Small intestine (tissue), 7 donors: ENCODE data around the gene DQX1. TPM values are rescaled to one million over a fixed set of nuclear protein-coding genes. Genes with fewer than 3 reads are reported as not detected.
"Not testable (repeated sequence)": the region's sequence is repeated elsewhere in the genome, so short reads cannot be mapped to it uniquely, and the experiment has no call there.

Experiments used
- DNase-seq, 2 donors: peaks; one replicate each; pipeline versions ENCODE4 v3.0.0 to v3.0.0-alpha.2; 2013
- FAIRE-seq: peaks from 2 replicates; lab custom pipeline; 2012; peaks lifted over from hg19 to GRCh38; lab: Jason Lieb, UNC
- H3K27ac ChIP-seq, 3 donors: one replicate each; pipeline ENCODE4 v1.5.1; 2013; ENCODE audit warnings: low read length in 2 of 3, mild to moderate bottlenecking in 2 of 3, control low read depth in 1 of 3, inconsistent platforms in 1 of 3, low read depth in 1 of 3, moderate library complexity in 1 of 3
- H3K27me3 ChIP-seq, 3 donors: one replicate each; pipeline ENCODE4 v1.6.1; 2013; ENCODE audit warnings: low read length in 3 of 3, inconsistent platforms in 1 of 3; ENCODE audit not compliant: control insufficient read depth in 3 of 3, insufficient read depth in 3 of 3
- H3K36me3 ChIP-seq, 3 donors: one replicate each; pipeline ENCODE4 v1.6.1; 2013; ENCODE audit warnings: low read length in 3 of 3, inconsistent platforms in 1 of 3, low read depth in 1 of 3, mild to moderate bottlenecking in 1 of 3, moderate library complexity in 1 of 3; ENCODE audit not compliant: control insufficient read depth in 3 of 3, insufficient read depth in 2 of 3
- H3K4me1 ChIP-seq, 3 donors: one replicate each; pipeline ENCODE4 v1.6.1; 2013; ENCODE audit warnings: low read length in 2 of 3, inconsistent platforms in 1 of 3, low read depth in 1 of 3, mild to moderate bottlenecking in 1 of 3, moderate library complexity in 1 of 3; ENCODE audit not compliant: control insufficient read depth in 3 of 3, insufficient read depth in 2 of 3
- H3K4me3 ChIP-seq, 3 donors: one replicate each; pipeline ENCODE4 v1.5.1; 2013; ENCODE audit warnings: low read length in 3 of 3, control low read depth in 1 of 3, inconsistent platforms in 1 of 3, low read depth in 1 of 3, mild to moderate bottlenecking in 1 of 3, moderate library complexity in 1 of 3
- H3K9me3 ChIP-seq, 2 donors: one replicate each; pipeline ENCODE4 v1.6.1; 2013; ENCODE audit warnings: low read depth in 1 of 2, low read length in 1 of 2; ENCODE audit not compliant: control insufficient read depth in 2 of 2, insufficient read depth in 1 of 2
- whole genome bisulfite sequencing, 3 donors: extraction: QIAGEN DNeasy Blood & Tissue Kit; methylation state at CpG; one replicate each; pipeline ENCODE4 v1.1.7; 2013; 5-methylcytosine and 5-hydroxymethylcytosine counted together
- polyA plus RNA-seq, 4 donors: library from polyadenylated mRNA; stranded (reverse) in 3 of 4; unstranded in 1 of 4; fragments of 200-250 nt in 3 of 4; fragments of 120-200 nt in 1 of 4; gene quantifications; one replicate each; pipeline versions ENCODE4 v1.2.1 to v1.2.3, GENCODE V29; 2013
- donor health status: healthy with polysubstance abuse.
- donor health status: control.
- donor health status: control.
- donor health status: Bipolar disorder and iron deficiency.
- donor health status: healthy.

DQX1 gene
- polyA plus RNA-seq, 4 donors: 15.8 to 106 (median 39.6) TPM

DNA sequence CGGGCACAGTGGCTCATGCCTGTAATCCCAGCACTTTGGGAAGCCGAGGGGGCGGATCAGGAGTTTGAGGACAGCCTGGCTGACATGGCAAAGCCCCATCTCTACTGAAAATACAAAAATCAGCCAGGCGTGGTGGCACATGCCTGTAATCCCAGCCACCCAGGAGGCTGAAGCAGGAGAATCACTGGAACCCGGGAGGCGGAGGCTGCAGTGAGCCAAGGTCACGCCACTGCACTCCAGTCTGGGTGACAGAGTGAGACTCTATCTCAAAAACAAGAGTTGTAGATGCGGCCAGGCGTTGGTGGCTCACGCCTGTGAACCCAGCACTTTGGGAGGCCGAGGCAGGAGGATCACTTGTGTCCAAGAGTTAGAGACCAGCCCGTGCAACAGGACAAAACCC is 55.3 kb downstream of the DQX1 start:
- DNase-seq, H3K9me3 ChIP-seq, H3K4me3 ChIP-seq, H3K27ac ChIP-seq, H3K27me3 ChIP-seq, FAIRE-seq: not testable (repeated sequence)
- H3K4me1 ChIP-seq: peaks cover 0 to 11% (median 1%) of the 10 kb centered on the region in 3 donors
- WGBS, 3 donors: 89 to 92% (median 92%) methylated on average over 12 of the region's 12 CpGs
- peaks cover 0 to 22% (median 2%) of the 10 kb centered on the region in 3 donors for H3K36me3 ChIP-seq

Other genes with a start within 250 kb of the DQX1 start
- gene SLC4A5, start 182.8 kb downstream of the DQX1 start, polyA plus RNA-seq: 1 to 10 TPM in 1 of 4 donors, under 1 TPM in 2, not detected in 1; 0.43 to 2.0 (median 0.59) TPM
- gene DCTN1, start 145.9 kb downstream of the DQX1 start, polyA plus RNA-seq: 10 to 100 TPM; 72.7 to 92.8 (median 77.9) TPM
- gene C2orf81, start 104.6 kb downstream of the DQX1 start, polyA plus RNA-seq: 1 to 10 TPM in 2 of 4 donors, under 1 TPM in 2; 0.22 to 2.5 (median 1.1) TPM
- gene WDR54, start 104.5 kb downstream of the DQX1 start, polyA plus RNA-seq: 10 to 100 TPM in 1 of 4 donors, 1 to 10 TPM in 3; 1.6 to 11.2 (median 6.2) TPM
- 10 to 100 TPM; 51.1 to 94.1 (median 69.7) TPM for gene RTKN, start 84.3 kb downstream of the DQX1 start, polyA plus RNA-seq
- 10 to 100 TPM; 28.7 to 43.8 (median 35.8) TPM for gene INO80B, start 71.1 kb downstream of the DQX1 start, polyA plus RNA-seq
- 10 to 100 TPM; 55.1 to 82.7 (median 66.4) TPM for gene WBP1, start 67.8 kb downstream of the DQX1 start, polyA plus RNA-seq
- gene MOGS, start 60.8 kb downstream of the DQX1 start, polyA plus RNA-seq: 10 to 100 TPM; 38.4 to 66.1 (median 62.5) TPM
- 10 to 100 TPM; 46.7 to 75.1 (median 54.3) TPM for gene MRPL53, start 53.6 kb downstream of the DQX1 start, polyA plus RNA-seq
- 10 to 100 TPM in 2 of 4 donors, 1 to 10 TPM in 2; 4.1 to 21.0 (median 8.4) TPM for gene CCDC142, start 43.2 kb downstream of the DQX1 start, polyA plus RNA-seq
- 10 to 100 TPM; 20.1 to 51.0 (median 27.1) TPM for gene TTC31, start 43.1 kb downstream of the DQX1 start, polyA plus RNA-seq
- gene LBX2, start 26.6 kb downstream of the DQX1 start, polyA plus RNA-seq: 10 to 100 TPM in 1 of 4 donors, 1 to 10 TPM in 3; 2.3 to 37.5 (median 5.3) TPM
- 10 to 100 TPM; 13.2 to 23.5 (median 18.8) TPM for gene PCGF1, start 18.5 kb downstream of the DQX1 start, polyA plus RNA-seq
- gene TLX2, start 11.8 kb downstream of the DQX1 start, polyA plus RNA-seq: 1 to 10 TPM in 2 of 4 donors, not detected in 2; 1.5 to 5.4 TPM
- 100 to 1,000 TPM; 136 to 237 (median 190) TPM for gene AUP1, start 3.5 kb upstream of the DQX1 start, polyA plus RNA-seq
- 10 to 100 TPM; 20.4 to 42.3 (median 28.1) TPM for gene HTRA2, start 3.7 kb upstream of the DQX1 start, polyA plus RNA-seq
- 1 to 10 TPM in 2 of 4 donors, under 1 TPM in 2; 0.22 to 2.9 (median 1.3) TPM for gene LOXL3, start 27.7 kb upstream of the DQX1 start, polyA plus RNA-seq
- 10 to 100 TPM in 2 of 4 donors, 1 to 10 TPM in 2; 5.5 to 17.7 (median 12.5) TPM for gene DOK1, start 28.5 kb upstream of the DQX1 start, polyA plus RNA-seq
- under 1 TPM in 2 of 4 donors, not detected in 2; 0.12 to 0.13 TPM for gene M1AP, start 122.1 kb upstream of the DQX1 start, polyA plus RNA-seq
- gene SEMA4F, start 128.0 kb upstream of the DQX1 start, polyA plus RNA-seq: 1 to 10 TPM in 2 of 4 donors, under 1 TPM in 1, not detected in 1; 0.27 to 2.4 (median 1.0) TPM